ENCODE results near the gene SPATA16. TPM values are rescaled to one million over a fixed set of nuclear protein-coding genes. Genes with fewer than 3 reads are reported as not detected.

SPATA16 gene
- total RNA-seq, 1 donor from 2014 or later = not detected

GRCh38 chr3:173013219-173013832, 127.7 kb downstream of the SPATA16 start:
- intact Hi-C loops (cut with DNase I) = no loop called here

GRCh38 chr3:173009410-173009809, 131.6 kb downstream of the SPATA16 start:
- intact Hi-C loops (cut with DNase I) = no loop called here
- ATAC-seq (no peak), DNase-seq (ENCODE audit: low spot score) (no peak)

More at GRCh38 chr3:173013219-173013832, 127.7 kb downstream of the SPATA16 start:
- DNase-seq (ENCODE audit: low spot score) (no peak), ATAC-seq (no peak)

- intact Hi-C loops (cut with DNase I) = no loop called here
- ATAC-seq (no peak), DNase-seq (ENCODE audit: low spot score) (no peak)
Observed at GRCh38 chr3:173008978-173009377, 132.1 kb downstream of the SPATA16 start.

- ATAC-seq = no peak
- no peak for DNase-seq (ENCODE audit: low spot score)
- intact Hi-C loops (cut with DNase I) = no loop called here
Observed at GRCh38 chr3:173007079-173007723, 133.8 kb downstream of the SPATA16 start.

GRCh38 chr3:173006006-173006405, 135.0 kb downstream of the SPATA16 start:
- intact Hi-C loops (cut with DNase I) = no loop called here
- no peak for DNase-seq (ENCODE audit: low spot score)
- no peak for ATAC-seq

- DNase-seq (ENCODE audit: low spot score) (no peak), ATAC-seq (no peak)
- intact Hi-C loops (cut with DNase I) = loop anchor here (5.0 kb wide), 1 partner anchor 893 kb away; no protein-coding TSS in a partner anchor
Observed at GRCh38 chr3:173004681-173005080, 136.4 kb downstream of the SPATA16 start.

- no peak for DNase-seq (ENCODE audit: low spot score)
- ATAC-seq = no peak
- intact Hi-C loops (cut with DNase I) = loop anchor here (5.0 kb wide), 1 partner anchor 893 kb away; no protein-coding TSS in a partner anchor
Observed at GRCh38 chr3:173003956-173004355, 137.1 kb downstream of the SPATA16 start.

GRCh38 chr3:173003471-173003870, 137.6 kb downstream of the SPATA16 start:
- ATAC-seq = no peak
- intact Hi-C loops (cut with DNase I) = loop anchor here (5.0 kb wide), 1 partner anchor 894 kb away; no protein-coding TSS in a partner anchor
- no peak for DNase-seq (ENCODE audit: low spot score)

GRCh38 chr3:173001622-173002021, 139.4 kb downstream of the SPATA16 start:
- intact Hi-C loops (cut with DNase I) = loop anchor here (5.0 kb wide), 1 partner anchor 896 kb away; no protein-coding TSS in a partner anchor
- DNase-seq (ENCODE audit: low spot score) = no peak
- no peak for ATAC-seq

- ATAC-seq (no peak), DNase-seq (ENCODE audit: low spot score) (no peak)
- intact Hi-C loops (cut with DNase I) = loop anchor here (5.0 kb wide), 1 partner anchor 897 kb away; no protein-coding TSS in a partner anchor
Observed at GRCh38 chr3:173000553-173000952, 140.5 kb downstream of the SPATA16 start.

- intact Hi-C loops (cut with DNase I) = no loop called here
- DNase-seq (ENCODE audit: low spot score) (no peak), ATAC-seq (no peak)
Observed at GRCh38 chr3:172993412-172993811, 147.6 kb downstream of the SPATA16 start.

- DNase-seq (ENCODE audit: low spot score) = no peak
- intact Hi-C loops (cut with DNase I) = no loop called here
- ATAC-seq = no peak
Observed at GRCh38 chr3:172991424-172991996, 149.5 kb downstream of the SPATA16 start.

- ATAC-seq = no peak
Observed at GRCh38 chr3:172989373-172989772, 151.7 kb downstream of the SPATA16 start.

GRCh38 chr3:172987273-172987672, 153.8 kb downstream of the SPATA16 start:
- ATAC-seq = no peak
- DNase-seq (ENCODE audit: low spot score) = no peak
- intact Hi-C loops (cut with DNase I) = no loop called here

More at GRCh38 chr3:172989373-172989772, 151.7 kb downstream of the SPATA16 start:
- no peak for DNase-seq (ENCODE audit: low spot score)
- intact Hi-C loops (cut with DNase I) = no loop called here

GRCh38 chr3:172984914-172985313, 156.1 kb downstream of the SPATA16 start:
- no peak for DNase-seq (ENCODE audit: low spot score)
- ATAC-seq = no peak
- intact Hi-C loops (cut with DNase I) = no loop called here

- no peak for DNase-seq (ENCODE audit: low spot score)
- intact Hi-C loops (cut with DNase I) = no loop called here
- no peak for ATAC-seq
Observed at GRCh38 chr3:172982736-172983364, 158.2 kb downstream of the SPATA16 start.

GRCh38 chr3:172981407-172981983, 159.5 kb downstream of the SPATA16 start:
- intact Hi-C loops (cut with DNase I) = no loop called here
- ATAC-seq (no peak), DNase-seq (ENCODE audit: low spot score) (no peak)

GRCh38 chr3:172980849-172981248, 160.2 kb downstream of the SPATA16 start:
- intact Hi-C loops (cut with DNase I) = no loop called here
- DNase-seq (ENCODE audit: low spot score) (no peak), ATAC-seq (no peak)

GRCh38 chr3:172977696-172978095, 163.3 kb downstream of the SPATA16 start:
- ATAC-seq = no peak
- no peak for DNase-seq (ENCODE audit: low spot score)
- intact Hi-C loops (cut with DNase I) = no loop called here

All from sciatic nerve (tissue), 2 donors.